ENCODE data around the gene INTS6. TPM values are rescaled to one million over a fixed set of nuclear protein-coding genes. Genes with fewer than 3 reads are reported as not detected.

INTS6 gene
- total RNA-seq, 6 experiments from 2014 or later, result 21.7 to 40.8 (median 32.7) TPM

DNA sequence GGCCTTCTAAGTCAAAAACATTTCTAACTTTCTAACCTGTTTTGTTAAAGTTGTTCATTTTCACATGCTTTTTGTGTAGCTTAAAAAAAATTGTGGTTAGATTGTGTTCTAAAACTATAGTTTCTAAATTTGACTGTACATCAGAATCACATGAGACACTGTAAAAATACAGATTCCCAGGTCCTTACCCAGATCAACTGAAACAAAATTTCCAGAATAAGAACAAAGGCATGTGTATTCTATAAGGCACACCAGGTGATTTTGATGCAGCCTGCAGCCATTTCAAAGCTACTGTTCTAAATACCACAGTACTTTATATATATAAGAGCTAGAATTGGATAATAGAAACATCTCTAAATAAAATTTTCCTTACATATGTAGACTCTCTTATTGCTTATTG is 29.1 kb downstream of the INTS6 start:
- TF ChIP-seq CTCF (IDR thresholded peaks at IDR 0.05) (no peak), POLR2A (IDR thresholded peaks at IDR 0.05) (no peak)
- peaks cover 0 to 8% (median 0%) of the 10 kb centered on the region in 4 donors for H3K36me3 ChIP-seq
- ATAC-seq, result no peak
- H3K4me3 ChIP-seq, result no peak overlapping the region
- peaks cover 0 to 46% (median 11%) of the 10 kb centered on the region in 4 donors for H3K4me1 ChIP-seq
- H3K27me3 ChIP-seq, result no peaks in the 10 kb centered on the region
- H3K27ac ChIP-seq, result no peak overlapping the region
- no peak for DNase-seq
- no peaks in the 10 kb centered on the region for H3K9me3 ChIP-seq
- intact Hi-C loops (cut with DNase I), result no loop called here

DNA sequence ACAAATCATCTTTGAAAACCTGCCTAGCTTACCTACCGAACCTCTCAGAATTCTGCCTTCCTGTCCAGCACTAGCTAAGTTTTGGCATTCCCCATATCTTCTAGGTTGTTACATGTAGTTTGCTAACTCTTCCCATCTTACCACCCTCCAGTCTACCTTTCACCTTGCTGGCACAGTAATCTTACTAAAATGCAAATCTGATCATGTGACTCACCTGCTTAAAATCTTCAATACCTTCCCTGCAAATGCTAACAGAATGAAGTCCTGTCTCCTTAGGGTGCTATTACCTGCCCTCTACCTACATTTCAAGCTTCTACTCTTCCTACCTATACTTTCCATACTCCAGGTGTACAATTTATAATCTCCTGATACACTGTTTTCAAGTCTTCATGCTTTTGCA is 30.4 kb downstream of the INTS6 start:
- DNase-seq, result no peak
- peak in 1 of 4 donors; percentile 13 for ATAC-seq
- Histone ChIP-seq H3K36me3 (peaks cover 0 to 8% (median 0%) of the 10 kb centered on the region in 4 donors), H3K4me3 (no peak overlapping the region), H3K9me3 (no peaks in the 10 kb centered on the region), H3K27me3 (no peaks in the 10 kb centered on the region), H3K4me1 (peaks cover 0 to 47% (median 11%) of the 10 kb centered on the region in 4 donors), H3K27ac (no peak overlapping the region)
- 83% methylated on average over 1 of the region's 1 CpG for WGBS (ENCODE audit: insufficient coverage, low coverage, low lambda C conversion rate, missing lambda C conversion rate)
- TF ChIP-seq POLR2A (IDR thresholded peaks at IDR 0.05), result no peak
- no peak for TF ChIP-seq CTCF (IDR thresholded peaks at IDR 0.05)
- intact Hi-C loops (cut with DNase I), result no loop called here

- Histone ChIP-seq H3K4me1 (peaks cover 0 to 34% (median 9%) of the 10 kb centered on the region in 4 donors), H3K27me3 (no peaks in the 10 kb centered on the region), H3K36me3 (peaks cover 0 to 8% (median 0%) of the 10 kb centered on the region in 4 donors), H3K9me3 (no peaks in the 10 kb centered on the region), H3K4me3 (no peak overlapping the region), H3K27ac (no peak overlapping the region)
- intact Hi-C loops (cut with DNase I), result no loop called here
- DNase-seq (no peak), ATAC-seq (no peak)
- TF ChIP-seq CTCF (IDR thresholded peaks at IDR 0.05) (no peak), POLR2A (IDR thresholded peaks at IDR 0.05) (no peak)
- WGBS (ENCODE audit: insufficient coverage, low coverage, low lambda C conversion rate, missing lambda C conversion rate), result 75% methylated on average over 5 of the region's 6 CpGs
Measured at GRCh38 chr13:51420681-51421490, 31.9 kb downstream of the INTS6 start.

GRCh38 chr13:51419001-51419636 is 33.7 kb downstream of the INTS6 start:
- ATAC-seq, result peak in 3 of 4 donors; percentile 41 to 48 (median 45)
- intact Hi-C loops (cut with DNase I), result no loop called here
- H3K9me3 ChIP-seq, result no peaks in the 10 kb centered on the region

More at GRCh38 chr13:51419001-51419636, 33.7 kb downstream of the INTS6 start:
- Histone ChIP-seq H3K4me1 (peaks cover 0 to 24% (median 7%) of the 10 kb centered on the region in 4 donors), H3K27me3 (no peaks in the 10 kb centered on the region), H3K4me3 (no peak overlapping the region), H3K36me3 (peaks cover 0 to 8% (median 0%) of the 10 kb centered on the region in 4 donors), H3K27ac (no peak overlapping the region)
- WGBS (ENCODE audit: insufficient coverage, low coverage, low lambda C conversion rate, missing lambda C conversion rate), result 69% methylated on average over 4 of the region's 4 CpGs
- TF ChIP-seq CTCF (IDR thresholded peaks at IDR 0.05) (no peak), POLR2A (IDR thresholded peaks at IDR 0.05) (no peak)
- DNase-seq, result no peak

Data from right lobe of liver (tissue), 6 donors.